HAP-1 (cell line): ENCODE measurements around the gene TRMT2B.
A peak's percentile ranks its signal among the peaks of the same experiment; 100 is the strongest.
"Not testable (repeated sequence)": the region's sequence is repeated elsewhere in the genome, so short reads cannot be mapped to it uniquely, and the experiment has no call there.

Experiments
- DNase-seq, 2 experiments: peaks; one replicate each; pipeline ENCODE4 v3.0.0-alpha.2; 2016 to 2020; ENCODE audit warnings: low spot score in 2 of 2
- H3K27me3 ChIP-seq: fragments of 250-450 bp; sonication (Bioruptor Pico); 2 replicates; pipeline ENCODE4 v1.5.1; 2020; ENCODE audit warnings: low read depth, mild to moderate bottlenecking, moderate library complexity
- H3K36me3 ChIP-seq: fragments of 250-450 bp; sonication (Bioruptor Pico); replicated peaks from 2 replicates; pipeline ENCODE4 v1.5.1; 2020; ENCODE audit warnings: mild to moderate bottlenecking
- H3K4me1 ChIP-seq: fragments of 250-450 bp; sonication (Bioruptor Pico); 2 replicates; pipeline ENCODE4 v1.5.1; 2020; ENCODE audit warnings: mild to moderate bottlenecking
- H3K4me3 ChIP-seq: fragments of 250-450 bp; sonication (Bioruptor Pico); 2 replicates; pipeline ENCODE4 v1.5.1; 2020; ENCODE audit warnings: mild to moderate bottlenecking, moderate library complexity
- H3K9me3 ChIP-seq: fragments of 250-450 bp; sonication (Bioruptor Pico); 2 replicates; pipeline ENCODE4 v1.5.1; 2020; ENCODE audit warnings: mild to moderate bottlenecking, moderate library complexity
- in situ Hi-C: fragments of 300-500 bp; cut with MboI; formaldehyde crosslinking; loops from 3 replicates; pipeline ENCODE4 v1.14.3; 2020; ENCODE audit warnings: low sequenced_read_pairs, inconsistent platforms, mixed read lengths

TRMT2B gene, protein sequence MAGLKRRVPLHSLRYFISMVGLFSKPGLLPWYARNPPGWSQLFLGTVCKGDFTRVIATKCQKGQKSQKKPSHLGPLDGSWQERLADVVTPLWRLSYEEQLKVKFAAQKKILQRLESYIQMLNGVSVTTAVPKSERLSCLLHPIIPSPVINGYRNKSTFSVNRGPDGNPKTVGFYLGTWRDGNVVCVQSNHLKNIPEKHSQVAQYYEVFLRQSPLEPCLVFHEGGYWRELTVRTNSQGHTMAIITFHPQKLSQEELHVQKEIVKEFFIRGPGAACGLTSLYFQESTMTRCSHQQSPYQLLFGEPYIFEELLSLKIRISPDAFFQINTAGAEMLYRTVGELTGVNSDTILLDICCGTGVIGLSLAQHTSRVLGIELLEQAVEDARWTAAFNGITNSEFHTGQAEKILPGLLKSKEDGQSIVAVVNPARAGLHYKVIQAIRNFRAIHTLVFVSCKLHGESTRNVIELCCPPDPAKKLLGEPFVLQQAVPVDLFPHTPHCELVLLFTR

GRCh38 chrX:101051549-101052302 lies at the start of gene TRMT2B:
TSS of gene TRMT2B (minus strand) at chrX:101052111. CDS start at chrX:101042289, 9,822 bp downstream.
- peak; percentile 93 to 95 for DNase-seq
- in situ Hi-C loops: no loop called here
- Histone ChIP-seq H3K4me3 (peak within 1 kb of the TSS; percentile 55), H3K27me3 (no peaks in the 10 kb centered on the region), H3K4me1 (peaks cover 3% of the 10 kb centered on the region), H3K9me3 (no peaks in the 10 kb centered on the region), H3K36me3 (peaks cover 3% of the 10 kb centered on the region; the same call in 1 of the 2 replicates)

- no peaks in the 10 kb centered on the region for H3K27me3 ChIP-seq
- peak; percentile 95 to 99 for DNase-seq
- H3K36me3 ChIP-seq: peaks cover 31% of the 10 kb centered on the region
- H3K4me1 ChIP-seq: peaks cover 10% of the 10 kb centered on the region
- H3K4me3 ChIP-seq: peak within 1 kb of the TSS; percentile 62
- in situ Hi-C loops: no loop called here
- no peaks in the 10 kb centered on the region for H3K9me3 ChIP-seq
These were observed 45.9 kb upstream of the TRMT2B start, which contains the start of gene CENPI for GRCh38 chrX:101097546-101098453. TSS of gene CENPI (plus strand) at chrX:101098204. CDS start at chrX:101101071, 2,867 bp downstream.

DNA sequence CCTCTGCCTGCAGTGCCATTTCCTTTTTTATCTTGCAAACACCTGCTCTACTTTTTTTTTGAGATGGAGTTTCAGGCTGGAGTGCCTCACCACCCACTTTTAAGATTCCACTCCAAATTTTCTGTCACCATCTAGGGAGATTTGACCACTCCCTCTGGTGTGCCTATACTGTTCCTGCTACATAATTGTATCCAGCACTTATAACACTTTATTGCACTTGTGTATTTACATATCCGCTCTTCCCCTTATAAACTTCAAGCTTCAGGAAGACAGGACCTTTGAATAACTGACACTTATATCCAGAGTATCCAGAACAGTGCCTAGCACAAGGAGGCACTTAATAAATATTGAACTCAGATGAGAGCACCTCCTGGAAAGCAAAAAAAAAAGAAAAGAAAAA lies 39.9 kb upstream of the TRMT2B start:
- Histone ChIP-seq H3K9me3 (no peaks in the 10 kb centered on the region), H3K27me3 (no peaks in the 10 kb centered on the region), H3K4me1 (no peaks in the 10 kb centered on the region; the same call in 1 of the 2 replicates), H3K4me3 (no peak overlapping the region), H3K36me3 (no peaks in the 10 kb centered on the region)
- DNase-seq: no peak
- in situ Hi-C loops: no loop called here

DNA sequence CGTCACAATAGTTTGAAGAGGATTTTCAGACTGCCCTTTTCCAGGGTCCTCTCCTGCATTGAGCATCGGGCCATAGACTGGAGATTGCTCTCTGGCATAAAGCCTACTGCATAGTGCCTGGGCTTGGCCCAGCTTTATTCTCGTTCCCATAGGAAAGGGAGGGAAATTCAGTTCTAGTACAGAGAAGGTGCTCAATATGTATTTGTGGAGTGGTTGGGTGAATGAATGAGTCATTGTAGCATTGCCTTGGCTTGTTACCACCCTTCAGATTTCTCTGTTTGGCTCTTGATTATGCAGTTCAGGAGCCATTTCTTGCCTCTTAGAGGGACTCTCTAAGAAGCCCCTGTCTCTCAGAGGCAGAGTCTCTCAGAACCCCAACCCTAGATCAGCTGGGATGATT lies 29.3 kb upstream of the TRMT2B start:
- in situ Hi-C loops: no loop called here
- Histone ChIP-seq H3K4me1 (peaks cover 11% of the 10 kb centered on the region), H3K27me3 (no peaks in the 10 kb centered on the region), H3K9me3 (no peaks in the 10 kb centered on the region), H3K4me3 (no peak overlapping the region), H3K36me3 (no peaks in the 10 kb centered on the region)
- DNase-seq: no peak

GRCh38 chrX:101080326-101081124 lies 28.6 kb upstream of the TRMT2B start:
- in situ Hi-C loops: no loop called here

DNA sequence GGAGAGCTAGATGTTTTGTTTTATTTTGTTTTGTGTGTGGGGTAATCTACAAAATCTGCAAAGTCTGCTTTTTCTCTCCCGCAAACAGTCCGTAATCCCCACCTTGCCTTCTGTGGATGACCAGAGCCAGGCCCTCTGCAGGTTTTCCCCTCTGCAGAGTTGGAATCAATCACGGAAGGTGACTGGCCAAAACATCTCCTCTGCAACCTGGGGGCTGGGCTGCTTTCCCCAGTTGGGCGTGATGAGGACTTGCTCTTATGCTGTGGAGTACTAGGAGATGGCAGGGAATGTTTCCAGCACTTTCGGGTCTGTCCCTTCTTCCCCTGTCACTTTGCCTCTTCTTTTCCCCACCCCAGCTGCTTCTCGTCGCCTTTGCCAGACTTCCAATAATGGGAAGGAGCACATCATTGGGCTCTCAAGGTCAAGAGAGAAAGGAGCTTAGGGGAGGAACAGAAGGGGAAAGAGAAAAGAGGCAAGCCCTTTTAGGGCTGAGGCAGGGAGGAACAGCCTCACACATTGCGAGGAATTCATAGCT lies 27.9 kb upstream of the TRMT2B start:
- H3K36me3 ChIP-seq: no peaks in the 10 kb centered on the region
- no peaks in the 10 kb centered on the region for H3K27me3 ChIP-seq
- H3K9me3 ChIP-seq: no peaks in the 10 kb centered on the region
- DNase-seq: peak in 1 of 2 experiments; percentile 49
- in situ Hi-C loops: no loop called here
- H3K4me1 ChIP-seq: peaks cover 11% of the 10 kb centered on the region
- H3K4me3 ChIP-seq: peak overlapping the region; percentile 34

More at GRCh38 chrX:101080326-101081124, 28.6 kb upstream of the TRMT2B start:
- H3K9me3 ChIP-seq: no peaks in the 10 kb centered on the region
- H3K4me1 ChIP-seq: peaks cover 11% of the 10 kb centered on the region
- peak overlapping the region; percentile 34; the same call in 1 of the 2 replicates for H3K4me3 ChIP-seq
- no peak for DNase-seq
- H3K27me3 ChIP-seq: no peaks in the 10 kb centered on the region
- no peaks in the 10 kb centered on the region for H3K36me3 ChIP-seq

GRCh38 chrX:101078716-101079598 lies 27.0 kb upstream of the TRMT2B start, which contains the start of gene TMEM35A:
TSS of gene TMEM35A (plus strand) at chrX:101078879. CDS start at chrX:101079003, 124 bp downstream.
- Histone ChIP-seq H3K9me3 (no peaks in the 10 kb centered on the region), H3K27me3 (no peaks in the 10 kb centered on the region), H3K4me1 (peaks cover 11% of the 10 kb centered on the region), H3K4me3 (peak within 1 kb of the TSS; percentile 34), H3K36me3 (no peaks in the 10 kb centered on the region)
- in situ Hi-C loops: no loop called here
- DNase-seq: peak; percentile 66 to 71

- no peak for DNase-seq
- Histone ChIP-seq H3K9me3 (no peaks in the 10 kb centered on the region), H3K4me3 (no peak overlapping the region), H3K4me1 (peaks cover 10% of the 10 kb centered on the region), H3K36me3 (no peaks in the 10 kb centered on the region), H3K27me3 (no peaks in the 10 kb centered on the region)
- in situ Hi-C loops: no loop called here
These were observed 19.7 kb upstream of the TRMT2B start for GRCh38 chrX:101071582-101071981.

- peak; percentile 59 to 92 for DNase-seq
- Histone ChIP-seq H3K4me1 (peaks cover 15% of the 10 kb centered on the region), H3K9me3 (no peaks in the 10 kb centered on the region), H3K27me3 (no peaks in the 10 kb centered on the region; the same call in 1 of the 2 replicates), H3K4me3 (no peak overlapping the region), H3K36me3 (no peaks in the 10 kb centered on the region)
- in situ Hi-C loops: no loop called here
These were observed 10.3 kb upstream of the TRMT2B start for GRCh38 chrX:101062176-101062575.

GRCh38 chrX:101057093-101057714 lies 5.3 kb upstream of the TRMT2B start:
- no peak overlapping the region for H3K4me3 ChIP-seq
- H3K9me3 ChIP-seq: no peaks in the 10 kb centered on the region
- DNase-seq: no peak
- no peaks in the 10 kb centered on the region for H3K36me3 ChIP-seq
- no peaks in the 10 kb centered on the region; the same call in 1 of the 2 replicates for H3K27me3 ChIP-seq
- in situ Hi-C loops: no loop called here
- H3K4me1 ChIP-seq: peaks cover 9% of the 10 kb centered on the region

- H3K4me1 ChIP-seq, H3K27me3 ChIP-seq, H3K36me3 ChIP-seq, H3K4me3 ChIP-seq, in situ Hi-C loops, DNase-seq, H3K9me3 ChIP-seq: not testable (repeated sequence)
These were observed 4.6 kb upstream of the TRMT2B start for GRCh38 chrX:101056551-101056950.
